Epithelial cell of esophagus (primary cell): Measurements from ENCODE around the gene ST6GALNAC4.

Experiments
- DNase-seq: peaks from one replicate; pipeline ENCODE4 v3.0.0; 2010; ENCODE audit warnings: low read depth
- H3K4me3 ChIP-seq: 2 replicates; pipeline ENCODE4 v1.5.1; 2011; ENCODE audit warnings: mild to moderate bottlenecking, low read length, control low read depth
- CTCF ChIP-seq: IDR thresholded peaks from 2 replicates; pipeline ENCODE4 v1.5.1; 2011; ENCODE audit warnings: low read depth, mild to moderate bottlenecking, low read length, control low read depth, inconsistent platforms; ENCODE audit not compliant: insufficient read depth; ENCODE audit errors: missing control alignments

Gene ST6GALNAC4

DNA sequence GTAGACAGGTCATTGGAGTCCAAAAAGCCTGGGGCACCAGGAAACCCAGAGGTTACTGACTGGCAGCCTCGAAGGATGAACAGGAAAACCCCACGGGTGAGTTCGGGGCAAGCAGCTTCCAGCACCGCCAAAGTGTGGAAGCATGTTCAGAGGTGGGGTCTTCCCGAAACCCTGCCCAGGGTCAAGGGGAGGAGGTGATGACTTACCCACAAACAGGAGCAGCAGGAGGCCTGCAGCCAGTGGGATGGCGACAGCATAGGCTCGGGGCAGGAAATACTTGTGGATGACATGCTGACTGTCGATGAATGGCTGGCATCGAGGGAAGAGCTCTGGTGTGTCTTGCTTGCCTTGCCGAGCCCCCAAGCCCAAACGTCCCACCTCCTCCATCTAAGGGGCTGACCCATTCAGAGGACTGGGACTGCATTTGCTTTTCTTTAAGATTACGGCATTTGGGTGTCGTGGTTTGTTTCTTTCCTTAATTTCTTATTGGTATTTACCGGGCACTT, 19.6 kb upstream of the ST6GALNAC4 start:
- no peak for TF ChIP-seq CTCF
- DNase-seq: no peak
- peak overlapping the region; percentile 86 for H3K4me3 ChIP-seq

GRCh38 chr9:127935765-127936221, 19.0 kb upstream of the ST6GALNAC4 start:
- peak; percentile 56 for DNase-seq
- no peak overlapping the region for H3K4me3 ChIP-seq
- no peak for TF ChIP-seq CTCF

- no peak for DNase-seq
- TF ChIP-seq CTCF: no peak
- H3K4me3 ChIP-seq: no peak overlapping the region
These were observed 18.1 kb upstream of the ST6GALNAC4 start for GRCh38 chr9:127934986-127935385.

GRCh38 chr9:127934248-127934647, 17.4 kb upstream of the ST6GALNAC4 start:
- H3K4me3 ChIP-seq: no peak overlapping the region
- DNase-seq: no peak
- no peak for TF ChIP-seq CTCF

GRCh38 chr9:127931092-127931881, 14.4 kb upstream of the ST6GALNAC4 start:
- H3K4me3 ChIP-seq: peak overlapping the region; percentile 35
- DNase-seq: peak; percentile 54
- no peak for TF ChIP-seq CTCF

DNA sequence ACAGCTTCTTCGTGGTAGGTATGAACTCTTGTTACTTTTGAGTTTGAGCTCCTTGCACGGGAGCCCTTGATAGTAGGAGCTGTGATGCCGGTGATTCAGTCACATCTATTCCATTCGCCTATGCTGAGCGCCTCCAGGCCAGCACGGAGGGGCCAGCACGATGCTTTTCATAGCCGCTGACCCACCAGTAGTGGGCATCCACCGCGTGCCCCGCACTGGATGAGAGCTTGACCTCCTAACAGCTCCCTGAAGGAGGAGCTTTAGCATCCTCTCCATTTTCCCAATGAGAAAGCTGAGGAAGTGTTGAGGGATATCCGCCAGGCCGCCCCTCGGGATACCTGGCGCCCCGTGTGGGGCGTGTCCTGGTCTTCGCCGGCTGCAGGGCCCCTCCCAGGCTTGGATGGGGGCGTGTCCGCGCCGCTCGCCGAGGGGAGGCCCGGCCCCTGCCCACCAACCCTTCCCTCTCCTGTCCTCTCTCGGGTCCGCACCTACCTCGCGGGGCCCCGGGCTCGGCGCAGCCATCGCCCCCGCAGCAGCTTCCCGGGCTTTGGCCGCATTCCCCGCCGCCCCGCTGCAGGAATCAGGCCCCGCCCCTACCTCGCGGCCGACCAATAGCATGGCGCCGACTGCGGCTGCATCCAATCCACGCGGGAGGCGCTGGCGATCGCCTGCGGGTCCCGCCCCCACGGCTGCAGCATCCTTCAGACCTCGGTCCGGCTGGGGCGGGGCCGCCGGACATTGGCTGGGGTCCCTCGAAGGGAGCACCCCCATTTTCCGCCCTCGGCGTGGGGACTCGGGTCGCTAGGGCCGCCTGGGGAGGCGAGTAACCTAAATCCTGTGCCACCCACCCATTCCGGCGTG, 13.6 kb upstream of the ST6GALNAC4 start, which contains the start of gene PIP5KL1:
Gene PIP5KL1, minus strand, starts transcription at position 547 of the 861 bp plus-strand sequence. Its CDS starts 25 bp downstream, at position 522.
- TF ChIP-seq CTCF: no peak
- peak within 1 kb of the TSS; percentile 35 for H3K4me3 ChIP-seq
- DNase-seq: peak; percentile 79
